ACC112 (cell line): ENCODE results near the gene SIX3.

Experiments
- H2AFZ ChIP-seq: fragments of 200-600 bp; sonication (generic); one replicate; pipeline ENCODE4 v1.6.0; 2017; ENCODE audit warnings: antibody characterized with exemption, low read length; ENCODE audit not compliant: unreplicated experiment
- H3K27ac ChIP-seq: fragments of 200-600 bp; sonication (generic); 2 replicates; pipeline ENCODE4 v1.5.1; 2014; ENCODE audit warnings: low read depth, mild to moderate bottlenecking, antibody characterized with exemption, low read length, moderate library complexity
- H3K27me3 ChIP-seq: fragments of 200-600 bp; sonication (generic); 2 replicates; pipeline ENCODE4 v1.6.1; 2014; ENCODE audit warnings: mild to moderate bottlenecking, antibody characterized with exemption, low read length, moderate library complexity, mixed read lengths; ENCODE audit not compliant: insufficient read depth
- H3K36me3 ChIP-seq: fragments of 200-600 bp; sonication (generic); 2 replicates; pipeline ENCODE4 v1.6.1; 2016; ENCODE audit warnings: mild to moderate bottlenecking, antibody characterized with exemption, low read length, moderate library complexity, mixed read lengths; ENCODE audit not compliant: insufficient read depth
- H3K4me1 ChIP-seq: fragments of 200-600 bp; sonication (generic); one replicate; pipeline ENCODE4 v1.6.1; 2016; ENCODE audit warnings: low read length, mixed read lengths; ENCODE audit not compliant: insufficient read depth, unreplicated experiment, control insufficient read depth
- H3K4me3 ChIP-seq: fragments of 200-600 bp; sonication (generic); 2 replicates; pipeline ENCODE4 v1.5.1; 2014; ENCODE audit warnings: mild to moderate bottlenecking, low read depth, low read length
- H3K79me2 ChIP-seq: fragments of 200-600 bp; sonication (generic); one replicate; pipeline ENCODE4 v1.6.0; 2016; ENCODE audit warnings: low read length; ENCODE audit not compliant: control insufficient read depth, unreplicated experiment, insufficient read depth

Gene SIX3

DNA sequence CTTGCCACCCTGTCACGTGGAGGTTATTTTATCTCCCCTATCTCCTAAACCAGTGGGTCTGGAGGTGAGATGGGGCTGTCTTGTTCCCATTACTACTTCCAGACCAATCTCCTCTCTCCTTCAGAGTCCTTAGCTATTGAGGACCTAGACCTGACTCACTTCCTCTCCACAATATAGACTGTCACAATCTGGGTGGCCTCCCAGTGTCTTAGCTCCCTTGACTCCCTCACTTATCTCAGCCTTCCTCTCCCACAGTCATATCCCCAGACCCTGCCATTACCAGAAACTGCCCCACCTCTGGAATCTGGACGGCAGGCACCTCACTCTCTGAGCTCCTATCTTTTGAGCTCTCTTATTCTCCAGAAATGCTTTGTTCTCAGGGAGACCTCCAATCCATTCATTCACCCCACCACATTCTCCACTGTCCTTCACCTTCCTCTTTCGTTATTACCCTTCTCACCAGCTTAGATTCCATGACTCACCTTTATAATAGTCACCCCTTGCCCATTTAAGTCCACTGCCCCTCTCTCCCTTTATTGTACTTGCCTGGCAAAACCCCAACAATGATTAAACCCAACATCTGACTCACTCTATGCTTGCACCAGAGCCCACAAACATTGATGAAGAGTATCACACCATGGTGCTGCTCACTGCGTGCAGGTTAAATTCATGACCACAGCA, 23.3 kb upstream of the SIX3 start:
- H3K27ac ChIP-seq = no peak overlapping the region
- H3K27me3 ChIP-seq = peaks cover 35% of the 10 kb centered on the region
- H3K4me3 ChIP-seq = no peak overlapping the region
- H3K79me2 ChIP-seq = no peaks in the 10 kb centered on the region
- H2AFZ ChIP-seq = no peak overlapping the region
- H3K4me1 ChIP-seq = peaks cover 9% of the 10 kb centered on the region
- H3K36me3 ChIP-seq = no peaks in the 10 kb centered on the region

DNA sequence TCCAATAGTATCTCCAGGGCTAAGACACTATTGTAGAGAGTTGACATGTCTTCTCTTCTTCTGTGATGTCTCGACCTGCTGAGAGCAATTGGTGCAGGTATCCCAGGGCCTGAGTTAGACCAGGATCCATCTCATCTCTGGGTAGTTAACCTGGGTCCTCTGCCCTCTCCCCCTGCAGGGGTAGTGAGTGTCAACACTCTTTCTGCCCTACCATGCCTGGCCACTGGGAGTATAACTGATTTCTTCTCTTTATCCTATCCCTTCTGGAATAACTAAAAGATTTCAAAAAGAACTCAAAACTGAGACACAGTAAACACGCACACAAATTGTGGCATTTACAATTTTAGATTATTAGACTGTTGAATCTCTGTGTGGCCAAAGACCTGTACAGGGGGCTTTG, 20.8 kb upstream of the SIX3 start:
- Histone ChIP-seq H3K27ac (no peak overlapping the region), H2AFZ (no peak overlapping the region), H3K79me2 (no peaks in the 10 kb centered on the region), H3K4me3 (no peak overlapping the region), H3K27me3 (peaks cover 61% of the 10 kb centered on the region), H3K4me1 (peaks cover 9% of the 10 kb centered on the region), H3K36me3 (no peaks in the 10 kb centered on the region)

DNA sequence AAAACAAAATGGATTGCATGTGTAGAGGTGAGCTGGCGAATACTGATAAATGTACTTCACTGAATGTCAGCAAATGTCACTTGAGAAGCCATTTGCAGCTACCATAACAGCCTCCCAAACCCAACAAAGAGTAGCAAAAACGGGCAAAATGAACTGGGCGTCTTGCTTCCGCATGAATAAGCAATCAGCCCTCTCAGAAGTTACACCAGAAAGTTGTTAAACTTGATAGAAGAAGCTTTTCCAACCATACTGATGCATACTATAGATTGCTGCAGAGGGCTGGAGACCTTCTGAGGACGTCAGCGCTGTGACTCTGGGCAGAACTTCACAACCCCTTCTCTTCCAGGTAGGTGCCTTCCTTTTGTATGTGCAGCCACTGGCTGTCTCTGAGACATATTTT, 18.7 kb upstream of the SIX3 start:
- Histone ChIP-seq H2AFZ (no peak overlapping the region), H3K4me3 (no peak overlapping the region), H3K27me3 (peaks cover 81% of the 10 kb centered on the region), H3K36me3 (no peaks in the 10 kb centered on the region), H3K79me2 (no peaks in the 10 kb centered on the region), H3K27ac (no peak overlapping the region), H3K4me1 (peaks cover 8% of the 10 kb centered on the region)

DNA sequence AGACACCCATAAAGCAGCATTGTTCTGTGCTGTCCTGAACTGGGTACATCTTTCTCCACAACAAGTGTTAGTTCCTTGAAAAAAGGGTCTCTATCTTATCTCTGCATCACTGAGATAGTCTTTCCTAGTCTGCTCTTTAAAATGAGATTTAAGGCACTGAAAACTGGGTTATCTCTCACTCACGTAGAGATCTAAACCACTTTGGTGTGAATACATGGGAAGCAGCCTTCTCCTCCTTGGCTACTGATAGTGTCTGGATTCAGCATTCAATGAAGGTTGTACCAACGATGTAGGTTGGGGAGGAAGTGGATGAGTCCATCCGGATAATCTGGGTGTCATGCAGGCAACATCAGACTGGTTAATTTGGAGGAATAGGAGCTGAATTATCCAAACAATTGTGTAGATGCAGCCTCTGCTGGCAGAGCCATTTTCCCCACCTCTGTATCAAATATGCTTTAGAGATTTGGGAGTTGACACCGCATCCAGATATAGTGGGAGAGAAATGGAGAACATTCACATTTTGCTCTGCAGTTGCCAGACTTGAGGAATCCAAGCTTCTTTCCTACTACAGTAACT, 15.9 kb upstream of the SIX3 start:
- Histone ChIP-seq H3K27me3 (peaks cover 97% of the 10 kb centered on the region), H3K27ac (no peak overlapping the region), H2AFZ (no peak overlapping the region), H3K4me1 (no peaks in the 10 kb centered on the region), H3K79me2 (no peaks in the 10 kb centered on the region), H3K36me3 (no peaks in the 10 kb centered on the region), H3K4me3 (no peak overlapping the region)

DNA sequence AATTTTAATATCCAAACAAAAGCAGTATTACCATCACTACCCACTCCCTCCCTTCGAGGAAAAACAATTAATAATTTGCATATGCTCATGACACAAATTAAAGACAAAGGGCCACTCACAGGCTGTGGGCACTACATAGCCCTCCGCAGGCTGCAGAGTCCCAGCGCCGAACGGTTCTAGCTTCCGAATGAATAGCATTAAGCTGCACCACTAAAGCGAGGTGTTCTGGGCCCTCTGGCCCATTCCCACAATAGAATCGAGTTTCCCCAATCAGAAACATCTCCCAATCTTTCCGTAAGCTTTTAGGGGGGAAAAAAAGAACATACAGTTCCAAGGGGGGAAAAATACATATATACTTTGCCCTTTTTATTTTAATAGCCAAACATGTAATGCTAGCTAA, 14.5 kb upstream of the SIX3 start:
- peaks cover 97% of the 10 kb centered on the region for H3K27me3 ChIP-seq
- no peaks in the 10 kb centered on the region for H3K4me1 ChIP-seq

DNA sequence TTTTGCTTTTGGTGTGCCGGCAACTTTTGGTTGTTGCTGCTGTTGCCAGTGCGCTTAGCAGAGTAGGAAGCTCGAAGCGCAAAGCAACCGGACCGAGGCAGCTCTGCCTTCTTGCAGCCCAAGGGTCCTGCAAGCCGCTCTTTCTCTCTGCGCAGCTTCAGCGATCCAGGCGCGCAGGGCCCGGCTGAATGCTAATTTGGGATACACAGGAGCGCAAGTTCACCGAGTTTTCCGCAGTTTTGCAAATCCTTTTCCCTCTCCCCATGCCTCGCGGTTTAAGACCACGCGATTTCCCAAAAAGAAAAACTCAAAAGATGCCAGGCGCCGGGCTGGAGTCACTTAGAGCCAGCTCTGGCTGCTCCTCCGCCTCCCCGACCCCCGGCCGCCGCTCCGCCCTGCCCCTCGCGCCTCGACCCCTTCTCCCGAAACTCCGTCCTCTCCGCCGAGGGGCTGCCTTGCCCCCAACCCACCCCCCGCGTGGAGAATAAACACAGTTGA, 13.5 kb upstream of the SIX3 start:
- H3K79me2 ChIP-seq = no peaks in the 10 kb centered on the region
- H3K4me1 ChIP-seq = no peaks in the 10 kb centered on the region
- H3K36me3 ChIP-seq = no peaks in the 10 kb centered on the region
- H2AFZ ChIP-seq = no peak overlapping the region
- peaks cover 100% of the 10 kb centered on the region for H3K27me3 ChIP-seq
- no peak overlapping the region for H3K27ac ChIP-seq
- H3K4me3 ChIP-seq = peak overlapping the region; percentile 24

More for the DNA sequence above, 14.5 kb upstream of the SIX3 start:
- Histone ChIP-seq H3K36me3 (no peaks in the 10 kb centered on the region), H3K27ac (no peak overlapping the region), H3K4me3 (no peak overlapping the region), H2AFZ (no peak overlapping the region), H3K79me2 (no peaks in the 10 kb centered on the region)

DNA sequence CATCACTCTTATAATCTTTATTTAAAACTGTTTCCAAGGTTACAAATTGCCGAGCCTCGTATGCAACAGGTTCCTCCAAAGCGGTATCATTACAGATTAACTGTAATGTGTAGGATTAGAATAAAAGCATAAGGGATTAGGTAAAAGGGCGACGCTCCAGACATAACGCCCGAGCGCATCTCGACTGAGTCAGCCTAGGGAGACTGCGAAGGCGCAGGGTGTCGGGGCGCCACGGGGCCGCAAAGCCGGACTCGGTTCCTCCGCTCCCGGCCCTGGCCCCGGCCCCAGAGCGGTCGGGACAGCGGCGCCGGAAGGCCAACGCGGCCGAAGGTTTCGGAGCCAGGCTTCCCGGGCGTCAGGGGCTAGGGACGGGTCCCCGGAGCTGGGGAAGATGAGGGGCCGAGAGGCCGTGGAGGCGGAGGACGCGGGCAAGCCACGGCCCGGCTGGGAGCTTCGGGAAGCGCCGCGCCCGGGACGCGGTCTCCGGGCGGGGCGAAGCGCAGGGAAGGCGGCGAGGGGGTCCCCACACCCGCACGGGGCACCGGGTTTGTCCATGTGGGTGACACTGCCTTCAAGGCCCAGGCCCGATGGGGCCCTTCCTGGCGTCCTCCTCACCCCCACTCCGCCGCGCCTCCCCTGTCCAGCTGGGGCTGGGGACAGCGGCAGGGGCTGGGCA, 12.9 kb upstream of the SIX3 start:
- Histone ChIP-seq H2AFZ (no peak overlapping the region), H3K79me2 (no peaks in the 10 kb centered on the region), H3K4me3 (peak overlapping the region; percentile 24), H3K27me3 (peaks cover 100% of the 10 kb centered on the region), H3K36me3 (no peaks in the 10 kb centered on the region), H3K4me1 (no peaks in the 10 kb centered on the region), H3K27ac (no peak overlapping the region)

DNA sequence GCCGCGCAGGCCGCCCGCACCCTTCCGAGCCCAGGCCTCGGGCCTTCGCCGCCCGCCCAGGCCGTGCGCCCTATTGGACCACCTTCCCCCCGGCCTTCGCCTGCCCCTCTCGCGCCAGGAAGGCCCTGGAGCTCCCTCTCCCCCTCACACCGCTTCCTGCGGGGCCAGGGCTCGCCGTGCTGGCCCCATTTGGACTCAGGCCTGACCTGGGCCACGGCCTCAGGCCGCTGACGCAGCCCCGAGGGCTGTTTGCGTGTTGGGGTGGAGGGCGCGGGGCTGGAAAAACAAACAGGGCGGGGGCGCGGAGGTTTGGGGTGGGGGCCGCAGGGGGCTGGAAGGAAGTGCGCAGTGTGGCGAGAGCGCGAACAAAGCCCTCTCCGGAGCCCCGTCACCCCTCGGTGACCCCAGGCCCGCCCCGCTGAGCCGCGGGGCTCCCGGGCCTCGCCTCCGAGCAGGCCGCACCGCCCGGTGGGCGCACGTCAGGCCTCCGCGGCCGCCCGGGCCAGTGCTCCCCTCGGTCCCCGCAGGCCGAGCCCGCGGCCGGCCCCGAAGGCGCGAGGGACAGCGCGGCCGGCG, 12.3 kb upstream of the SIX3 start:
- no peaks in the 10 kb centered on the region for H3K4me1 ChIP-seq
- no peak overlapping the region for H3K27ac ChIP-seq
- H3K27me3 ChIP-seq = peaks cover 100% of the 10 kb centered on the region
- peak overlapping the region; percentile 24; the same call in 1 of the 2 replicates for H3K4me3 ChIP-seq
- H2AFZ ChIP-seq = no peak overlapping the region
- H3K79me2 ChIP-seq = no peaks in the 10 kb centered on the region
- H3K36me3 ChIP-seq = no peaks in the 10 kb centered on the region

DNA sequence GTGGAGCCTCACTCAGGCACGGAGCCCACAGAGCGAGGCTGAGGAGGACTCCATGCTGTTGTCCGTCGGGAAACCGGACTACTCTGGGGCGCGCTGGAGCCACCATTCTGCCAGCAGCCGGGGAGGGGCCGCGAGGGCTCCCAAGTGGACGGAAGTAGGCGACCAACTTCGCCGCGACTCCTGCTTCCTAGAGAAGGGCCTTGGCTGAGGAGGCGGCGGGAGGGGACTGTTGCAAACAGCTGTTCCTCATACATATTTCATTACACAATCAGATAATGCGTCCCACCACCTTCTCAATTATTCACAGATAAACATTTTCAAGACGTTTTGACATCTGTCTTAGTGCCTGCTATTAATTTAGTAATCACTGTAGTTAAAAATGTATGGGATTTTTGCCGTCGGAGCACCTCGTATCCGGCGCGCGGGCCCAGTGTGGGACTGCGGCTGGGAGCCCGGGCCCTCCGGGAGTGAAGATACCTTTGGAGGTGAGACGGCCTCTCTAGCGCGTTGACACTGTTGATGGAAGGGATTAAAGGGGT, 11.7 kb upstream of the SIX3 start:
- peaks cover 100% of the 10 kb centered on the region for H3K27me3 ChIP-seq
- no peaks in the 10 kb centered on the region for H3K4me1 ChIP-seq
- no peak overlapping the region for H3K27ac ChIP-seq
- no peaks in the 10 kb centered on the region for H3K36me3 ChIP-seq
- H3K4me3 ChIP-seq = no peak overlapping the region
- H2AFZ ChIP-seq = no peak overlapping the region
- no peaks in the 10 kb centered on the region for H3K79me2 ChIP-seq

DNA sequence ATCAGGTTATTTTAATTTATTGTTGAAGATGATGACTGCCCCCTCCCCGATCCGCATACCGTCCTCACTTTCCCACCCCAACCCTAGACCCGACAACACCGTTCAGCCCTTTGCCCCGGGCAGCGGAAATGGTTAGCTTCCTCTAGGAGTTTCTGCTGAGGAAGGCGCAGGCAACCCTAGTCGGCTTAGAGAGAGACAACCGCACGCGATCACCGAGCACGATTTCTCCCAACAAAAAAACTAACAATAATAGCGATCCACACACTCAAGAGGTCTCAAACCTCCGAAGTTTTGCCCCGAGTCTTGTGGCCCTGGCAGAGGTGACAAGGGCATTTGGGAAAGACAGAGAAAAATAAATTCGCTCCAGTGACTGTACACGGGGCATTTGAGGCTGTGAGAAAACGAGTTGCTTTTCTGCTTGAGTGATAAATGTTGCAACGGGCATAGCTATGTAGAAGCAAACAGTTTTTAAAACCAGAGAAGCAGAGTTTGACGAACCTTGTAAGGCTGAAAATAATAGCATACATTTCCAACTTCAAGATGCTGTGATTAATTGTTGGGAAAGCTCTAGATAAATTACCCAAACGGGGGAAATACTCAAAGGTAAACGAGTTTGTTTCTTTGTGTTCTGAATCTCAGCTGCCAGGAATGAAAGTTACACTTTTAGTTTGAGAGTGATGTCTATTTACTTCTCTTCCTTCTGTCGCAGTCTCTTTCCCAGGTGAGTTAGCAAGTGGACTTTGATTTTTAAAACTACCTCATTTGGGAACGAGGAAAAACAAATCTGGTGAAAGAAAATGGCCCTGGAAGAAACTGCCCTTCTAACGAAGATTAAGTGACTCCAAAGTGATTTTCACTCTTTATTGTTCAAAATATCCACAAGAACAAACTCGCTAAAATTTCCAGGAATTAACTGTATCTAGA, 11.0 kb upstream of the SIX3 start:
- peaks cover 100% of the 10 kb centered on the region for H3K27me3 ChIP-seq
- H3K79me2 ChIP-seq = no peaks in the 10 kb centered on the region
- H3K27ac ChIP-seq = no peak overlapping the region
- H2AFZ ChIP-seq = no peak overlapping the region
- H3K4me1 ChIP-seq = no peaks in the 10 kb centered on the region
- no peaks in the 10 kb centered on the region for H3K36me3 ChIP-seq
- no peak overlapping the region for H3K4me3 ChIP-seq
